Spleen (tissue), 11 donors: ENCODE data around the gene WARS2. TPM values are rescaled to one million over a fixed set of nuclear protein-coding genes. Genes with fewer than 3 reads are reported as not detected.
"Not testable (repeated sequence)": the region's sequence is repeated elsewhere in the genome, so short reads cannot be mapped to it uniquely, and the experiment has no call there.

Experiments used
- DNase-seq: peaks from one replicate; pipeline ENCODE4 v3.0.0-alpha.2; 2020
- H3K27ac ChIP-seq, 8 donors: fragments of 200-600 bp; sonication (generic) in 7 of 8; 1 replicate in 4 of 8; 2 replicates in 4 of 8; pipeline versions ENCODE4 v1.5.0 to v1.8.0; 2016 to 2021; ENCODE audit warnings: inconsistent platforms in 4 of 8, mild to moderate bottlenecking in 4 of 8, moderate library complexity in 1 of 8
- H3K27me3 ChIP-seq, 7 donors: fragments of 200-600 bp; sonication (generic) in 6 of 7; replicated peaks in 1 of 7; 1 replicate in 4 of 7; 2 replicates in 3 of 7; pipeline versions ENCODE4 v1.5.0 to v1.8.0; 2016 to 2021; ENCODE audit warnings: inconsistent platforms in 3 of 7, mild to moderate bottlenecking in 1 of 7
- H3K36me3 ChIP-seq, 6 donors: fragments of 200-600 bp; sonication (generic) in 5 of 6; 1 replicate in 4 of 6; 2 replicates in 2 of 6; pipeline versions ENCODE4 v1.5.0 to v1.8.0; 2016 to 2021; ENCODE audit warnings: inconsistent platforms in 2 of 6
- H3K4me1 ChIP-seq, 6 donors: fragments of 200-600 bp; sonication (generic) in 5 of 6; 1 replicate in 3 of 6; 2 replicates in 3 of 6; pipeline versions ENCODE4 v1.5.0 to v1.8.0; 2016 to 2021; ENCODE audit warnings: inconsistent platforms in 3 of 6
- H3K4me3 ChIP-seq, 8 donors: fragments of 200-600 bp; sonication (generic) in 7 of 8; 1 replicate in 4 of 8; 2 replicates in 4 of 8; pipeline versions ENCODE4 v1.5.0 to v1.8.0; 2016 to 2021; ENCODE audit warnings: inconsistent platforms in 4 of 8, mild to moderate bottlenecking in 4 of 8, moderate library complexity in 2 of 8
- H3K9me3 ChIP-seq, 8 donors: fragments of 200-600 bp; sonication (generic) in 7 of 8; 1 replicate in 4 of 8; 2 replicates in 4 of 8; pipeline versions ENCODE4 v1.5.0 to v1.8.0; 2016 to 2021; ENCODE audit warnings: inconsistent platforms in 4 of 8
- CTCF ChIP-seq, 11 experiments: fragments of 200-600 bp in 7 of 11; fragments of 450-650 bp in 4 of 11; sonication (generic) in 4 of 11; IDR thresholded peaks in 8 of 11; conservative IDR thresholded peaks in 3 of 11; 1 replicate in 7 of 11; 2 replicates in 4 of 11; pipeline versions ENCODE4 v1.4.0 to v1.8.0; 2016 to 2021; ENCODE audit warnings: antibody characterized with exemption in 11 of 11, inconsistent platforms in 4 of 11, mild to moderate bottlenecking in 1 of 11
- POLR2A ChIP-seq, 3 donors: fragments of 450-650 bp; IDR thresholded peaks; one replicate each; pipeline ENCODE4 v1.5.1; 2017; ENCODE audit warnings: antibody characterized with exemption in 3 of 3, mild to moderate bottlenecking in 1 of 3
- POLR2AphosphoS5 ChIP-seq, 3 donors: sonication (generic); formaldehyde crosslinking; IDR thresholded peaks; one replicate each; pipeline ENCODE4 v1.5.1; 2017; ENCODE audit warnings: antibody characterized with exemption in 3 of 3
- WGBS, 5 donors: extraction: QIAGEN DNeasy Blood & Tissue Kit in 3 of 5; methylation state at CpG; one replicate each; pipeline versions ENCODE4 v1.1.5 to v1.1.7; 2013 to 2018; 5-methylcytosine and 5-hydroxymethylcytosine counted together
- intact Hi-C: fragments of 100-400 bp; cut with DNase I; formaldehyde crosslinking; loops from one replicate; pipeline ENCODE4 v1.15.0; 2023; ENCODE audit warnings: low total_unique reads
- polyA plus RNA-seq, 3 donors: library from polyadenylated mRNA; stranded (reverse); fragments of 200-250 nt; gene quantifications; one replicate each; pipeline ENCODE4 v1.2.1, GENCODE V29; 2013
- total RNA-seq, 7 donors: library from RNA; depleted of rRNA in 3 of 7; stranded (reverse); fragments of >200 nt in 3 of 7; fragmentation: NEBNext Ultra II Directional in 4 of 7; extraction: Animal tissue kit (Norgen Biotek cat#: 25700) in 4 of 7; gene quantifications; one replicate each; pipeline versions ENCODE4 v1.1.0 to v1.2.1, GENCODE V29; 2016 to 2021
- donor health status: healthy with polysubstance abuse.
- donor health status: DM: no; HTN: no; CAD: no; lungs with moderate emphysema.
- donor health status: DM: no; HTN: no; CAD: no.
- donor health status: Bipolar disorder and iron deficiency.
- donor health status: healthy.
- donor health status: DM: no; HTN: no; CAD: no.
- donor health status: DM: yes; HTN: yes; CAD: no.

Gene WARS2
- total and polyA plus RNA-seq, 10 donors: 2.9 to 13.0 (median 8.5) TPM

- WGBS, 5 donors: 90 to 100% (median 94%) methylated on average over 1 of the region's 1 CpG
- Histone ChIP-seq H3K27me3 (no peaks in the 10 kb centered on the region), H3K27ac (no peak overlapping the region), H3K4me3 (no peak overlapping the region), H3K36me3 (peaks cover 0 to 21% (median 0%) of the 10 kb centered on the region in 6 donors), H3K4me1 (no peaks in the 10 kb centered on the region), H3K9me3 (peaks cover 0 to 27% (median 17%) of the 10 kb centered on the region in 8 donors)
- intact Hi-C loops: no loop called here
- TF ChIP-seq POLR2A (IDR thresholded peaks at IDR 0.05) (no peak), CTCF (IDR thresholded peaks at IDR 0.05 in 8 of 11, conservative IDR thresholded peaks at IDR 0.05 in 3 of 11) (no peak), POLR2AphosphoS5 (IDR thresholded peaks at IDR 0.05) (no peak)
- no peak for DNase-seq
Measured at GRCh38 chr1:119184972-119185371, 44.5 kb upstream of the WARS2 start.

- no peak for DNase-seq
- Histone ChIP-seq H3K36me3 (peaks cover 0 to 28% (median 14%) of the 10 kb centered on the region in 6 donors), H3K9me3 (peaks cover 0 to 22% (median 11%) of the 10 kb centered on the region in 8 donors), H3K4me3 (no peak overlapping the region), H3K27me3 (no peaks in the 10 kb centered on the region), H3K27ac (no peak overlapping the region), H3K4me1 (no peaks in the 10 kb centered on the region)
- TF ChIP-seq CTCF (IDR thresholded peaks at IDR 0.05 in 8 of 11, conservative IDR thresholded peaks at IDR 0.05 in 3 of 11): no peak
- TF ChIP-seq POLR2AphosphoS5 (IDR thresholded peaks at IDR 0.05): no peak
- TF ChIP-seq POLR2A (IDR thresholded peaks at IDR 0.05): no peak
- WGBS, 5 donors: 81 to 92% (median 88%) methylated on average over 3 of the region's 3 CpGs
- intact Hi-C loops: no loop called here
Measured at GRCh38 chr1:119181218-119181617, 40.8 kb upstream of the WARS2 start.

DNA sequence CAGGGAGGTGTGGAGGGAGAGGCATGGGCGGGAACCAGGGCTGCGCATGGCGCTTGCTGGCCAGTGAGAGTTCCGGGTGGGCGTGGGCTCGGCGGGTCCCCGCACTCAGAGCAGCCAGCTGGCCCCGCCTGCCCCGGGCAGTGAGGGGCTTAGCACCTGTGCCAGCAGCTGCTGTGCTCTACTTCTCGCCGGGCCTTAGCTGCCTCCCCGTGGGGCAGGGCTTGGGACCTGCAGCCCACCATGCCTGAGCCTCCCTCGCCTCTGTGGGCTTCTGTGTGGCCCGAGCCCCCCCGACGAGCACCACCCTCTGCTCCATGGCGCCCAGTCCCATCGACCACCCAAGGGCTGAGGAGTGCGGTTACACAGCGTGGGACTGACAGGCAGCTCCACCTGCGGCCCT lies 38.6 kb upstream of the WARS2 start:
- no peak for DNase-seq
- H3K27ac ChIP-seq: no peak overlapping the region
- H3K27me3 ChIP-seq: no peaks in the 10 kb centered on the region
- H3K36me3 ChIP-seq: peaks cover 0 to 43% (median 14%) of the 10 kb centered on the region in 6 donors
- TF ChIP-seq POLR2AphosphoS5 (IDR thresholded peaks at IDR 0.05) (no peak), CTCF (IDR thresholded peaks at IDR 0.05 in 8 of 11, conservative IDR thresholded peaks at IDR 0.05 in 3 of 11) (no peak), POLR2A (IDR thresholded peaks at IDR 0.05) (no peak)
- H3K4me1 ChIP-seq: no peaks in the 10 kb centered on the region
- intact Hi-C loops: no loop called here
- WGBS, 5 donors: 88 to 98% (median 97%) methylated on average over 5 to 22 of the region's 22 CpGs
- H3K9me3 ChIP-seq: peaks cover 0 to 22% (median 11%) of the 10 kb centered on the region in 8 donors
- no peak overlapping the region for H3K4me3 ChIP-seq

DNA sequence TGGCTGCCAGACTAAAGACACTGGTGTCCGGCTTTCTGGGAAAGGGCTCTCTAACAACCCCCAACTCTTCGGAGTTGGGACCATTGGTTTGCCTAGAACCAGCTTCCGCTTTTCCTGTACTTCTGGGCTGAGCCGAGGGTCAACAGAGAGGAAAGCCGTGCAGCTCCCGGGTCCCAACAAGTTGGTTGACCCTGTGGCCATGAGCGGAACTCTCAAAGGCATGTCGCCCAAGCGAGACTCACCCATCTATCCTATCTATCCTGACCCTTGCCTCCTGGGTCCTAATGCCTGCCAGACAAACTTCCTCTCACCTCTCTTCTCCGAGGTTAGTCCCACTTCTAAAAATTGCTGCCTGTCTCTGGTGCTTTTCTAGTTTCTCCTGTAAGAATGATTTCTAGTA lies 32.5 kb upstream of the WARS2 start:
- intact Hi-C loops, H3K4me1 ChIP-seq, H3K27ac ChIP-seq, DNase-seq, H3K4me3 ChIP-seq, H3K27me3 ChIP-seq: not testable (repeated sequence)
- 95 to 98% (median 97%) methylated on average over 8 to 10 of the region's 10 CpGs for WGBS, 5 donors
- Histone ChIP-seq H3K36me3 (peaks cover 0 to 62% (median 10%) of the 10 kb centered on the region in 6 donors), H3K9me3 (peaks cover 0 to 25% (median under 1%) of the 10 kb centered on the region in 8 donors)

GRCh38 chr1:119171381-119172010 lies 31.0 kb upstream of the WARS2 start:
- 95 to 97% (median 96%) methylated on average over 31 to 34 of the region's 34 CpGs for WGBS, 5 donors
- H3K4me1 ChIP-seq, H3K27ac ChIP-seq, intact Hi-C loops, H3K4me3 ChIP-seq, H3K27me3 ChIP-seq, DNase-seq: not testable (repeated sequence)
- Histone ChIP-seq H3K9me3 (peaks cover 0 to 20% (median 0%) of the 10 kb centered on the region in 8 donors), H3K36me3 (peaks cover 0 to 71% (median 10%) of the 10 kb centered on the region in 6 donors)
